Umbilical cord (tissue), 2 donors: Measurements from ENCODE around the gene STK4. TPM values are rescaled to one million over a fixed set of nuclear protein-coding genes. Genes with fewer than 3 reads are reported as not detected.
"Not testable (repeated sequence)": the region's sequence is repeated elsewhere in the genome, so short reads cannot be mapped to it uniquely, and the experiment has no call there.

Experiments
- DNase-seq: peaks from one replicate; pipeline ENCODE4 v3.0.0-alpha.2; 2015; ENCODE audit warnings: low spot score
- total RNA-seq: library from RNA; depleted of rRNA; stranded (reverse); fragments of >200 nt; gene quantifications from one replicate; pipeline ENCODE4 v1.2.3, GENCODE V29; 2014; ENCODE audit warnings: low replicate concordance; ENCODE audit not compliant: insufficient read depth

The STK4 gene
- total RNA-seq, 1 donor from 2014 or later = 34.4 TPM

DNA sequence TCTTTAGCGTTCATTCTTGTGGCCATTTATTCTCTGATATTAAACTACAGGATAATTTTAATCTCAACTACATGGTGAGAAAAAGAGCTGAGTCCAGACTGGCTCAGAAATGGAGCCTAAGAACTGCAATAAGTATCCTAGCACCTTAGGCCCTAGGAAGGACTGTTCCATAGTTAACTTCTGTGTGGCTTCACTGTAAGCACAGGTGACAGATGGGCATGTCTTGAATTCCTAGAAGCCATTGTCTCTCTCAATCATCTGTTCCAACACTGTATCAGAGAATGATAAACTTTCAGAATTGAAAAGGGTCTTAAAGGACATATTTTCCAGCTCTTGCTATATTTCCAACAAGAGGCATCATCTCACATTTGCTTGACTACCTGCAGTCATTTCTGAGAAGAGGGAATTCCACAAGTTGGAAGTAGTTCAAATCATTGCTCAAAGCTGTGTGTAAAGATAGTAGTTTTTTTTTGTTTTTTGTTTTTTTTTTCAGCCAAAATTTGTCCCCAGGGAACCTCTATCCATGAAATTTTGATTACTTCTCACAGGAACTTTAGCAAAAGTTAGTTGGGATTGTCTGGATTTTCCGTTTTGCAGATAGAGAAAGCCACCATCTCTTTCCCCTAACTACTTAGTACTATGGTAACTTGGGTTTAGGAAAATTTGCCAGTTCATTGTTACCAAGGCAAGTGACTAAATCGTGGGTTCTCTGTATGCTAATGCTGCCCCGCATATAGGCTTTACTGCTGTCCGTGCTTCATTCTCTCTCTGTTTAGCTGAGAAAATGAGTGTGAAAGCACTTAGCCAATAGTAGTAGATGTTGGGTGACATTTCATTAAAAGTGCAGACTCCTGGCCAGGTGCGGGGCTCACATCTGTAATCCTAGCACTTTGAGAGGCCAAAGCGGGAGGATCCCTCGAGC lies 87.4 kb downstream of the STK4 start:
- no peak for DNase-seq

DNA sequence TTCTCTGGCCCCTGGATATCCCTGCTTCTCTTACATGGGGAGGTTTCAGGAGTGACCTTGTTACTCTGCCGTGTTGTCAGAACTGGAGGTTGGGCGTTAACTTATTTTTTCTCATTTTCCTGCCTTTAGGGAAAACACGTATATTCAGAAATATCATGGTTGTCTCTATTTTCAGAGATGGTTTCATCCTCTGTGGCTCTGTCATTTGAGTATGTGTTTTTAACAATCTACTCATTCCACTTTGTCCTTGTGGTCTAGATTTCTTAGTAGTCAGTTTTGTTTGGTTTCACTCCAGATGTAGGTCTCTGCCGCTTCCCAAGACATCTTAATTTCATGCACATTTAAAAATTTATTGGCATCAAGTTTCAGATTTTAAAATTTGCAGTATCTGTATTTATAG lies 88.7 kb downstream of the STK4 start:
- DNase-seq = no peak

DNA sequence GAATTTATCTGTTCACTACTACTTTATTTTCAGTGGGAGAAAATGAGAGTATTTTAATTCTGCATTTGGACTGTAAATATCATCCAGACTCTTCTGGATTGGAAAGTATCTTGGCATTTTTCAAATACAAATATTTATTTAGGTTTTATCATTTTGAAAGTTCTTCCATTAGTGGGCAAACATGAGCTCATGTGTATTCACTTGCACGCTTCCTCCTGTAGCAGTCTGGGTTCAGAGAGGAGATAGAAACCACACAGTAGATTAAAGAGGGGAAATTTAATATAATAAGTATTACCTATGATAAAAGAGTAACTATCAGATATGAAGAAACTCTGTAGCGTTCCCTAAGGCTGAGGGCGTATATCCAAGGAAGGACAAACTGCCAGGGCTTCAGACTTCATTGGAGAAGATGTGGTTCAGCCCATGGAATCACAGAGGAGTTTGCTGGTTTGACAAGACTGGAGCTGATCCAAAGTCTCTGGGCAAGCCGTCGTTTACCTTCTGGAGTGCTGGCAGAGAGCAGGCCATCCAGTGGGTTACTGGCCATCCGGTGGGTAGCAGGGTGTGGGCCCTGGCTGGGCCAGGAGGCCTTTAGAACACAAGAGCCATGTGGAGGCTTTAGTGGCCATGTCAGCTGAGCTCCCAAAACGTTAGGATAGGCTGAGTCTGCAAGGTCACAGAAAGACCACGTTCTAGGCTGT lies 90.3 kb downstream of the STK4 start:
- DNase-seq = no peak

DNA sequence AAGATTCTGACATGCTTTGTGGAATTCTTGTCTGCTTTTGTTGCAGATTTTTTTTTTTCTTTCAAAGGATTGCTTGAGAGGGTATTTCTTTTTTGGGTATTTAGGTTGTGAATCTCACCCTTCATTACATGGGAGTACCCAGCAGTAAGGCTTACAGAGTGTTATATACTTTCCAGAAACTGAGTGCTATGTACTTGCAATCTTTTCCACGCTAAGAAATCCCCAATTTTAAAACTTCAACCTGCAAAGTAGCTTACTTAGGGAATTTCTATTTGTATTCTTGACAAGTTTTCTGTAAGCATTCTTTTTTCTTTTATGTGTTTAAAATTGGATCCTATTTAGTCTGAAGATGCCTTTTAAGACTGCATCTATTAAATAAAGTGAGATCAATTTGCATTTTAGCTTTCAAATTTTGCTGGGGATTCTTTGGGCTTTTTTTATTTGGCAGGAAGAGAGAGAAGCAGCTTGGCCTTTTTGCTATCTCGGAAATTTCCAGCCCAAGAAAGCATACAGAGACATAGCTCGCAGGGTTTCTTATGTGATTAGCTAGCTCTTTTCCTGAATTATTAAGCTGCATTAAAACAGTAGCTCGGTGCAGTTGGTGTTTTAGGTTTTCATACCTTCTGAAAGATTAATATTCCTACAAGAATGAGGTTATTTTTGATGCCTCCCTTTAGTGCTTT lies 92.0 kb downstream of the STK4 start:
- DNase-seq = no peak

DNA sequence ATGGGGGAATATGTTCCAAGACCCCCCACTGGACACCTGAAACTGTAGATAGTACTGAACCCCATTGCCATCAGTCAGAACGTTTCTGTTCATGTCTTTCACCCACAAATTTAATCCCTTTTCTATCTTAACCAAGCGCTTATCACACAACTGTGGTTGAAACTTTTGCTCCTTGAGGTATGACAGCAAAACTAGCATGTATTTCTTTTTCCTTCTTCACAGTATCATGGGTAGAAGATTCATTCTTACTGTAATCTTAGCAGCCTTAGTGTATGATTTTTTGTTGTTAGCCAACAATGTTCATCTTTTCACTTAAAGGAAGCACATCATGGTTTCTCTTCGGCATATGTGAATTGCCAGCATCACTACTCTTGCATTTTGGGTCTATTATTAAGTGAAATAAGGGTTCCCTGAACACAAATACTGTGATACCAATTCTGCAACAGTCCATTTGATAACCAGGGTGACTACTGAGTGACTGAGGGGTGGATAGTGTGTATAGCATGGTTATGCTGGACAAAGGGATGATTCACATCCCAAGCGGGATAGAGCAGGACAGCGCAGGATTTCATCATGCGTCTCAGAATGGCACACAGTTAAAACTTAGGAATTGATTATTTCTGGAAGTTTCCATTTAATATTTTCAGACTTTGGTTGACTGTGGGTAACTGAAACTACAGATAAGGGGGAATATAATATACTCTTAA lies 92.9 kb downstream of the STK4 start:
- no peak for DNase-seq

DNA sequence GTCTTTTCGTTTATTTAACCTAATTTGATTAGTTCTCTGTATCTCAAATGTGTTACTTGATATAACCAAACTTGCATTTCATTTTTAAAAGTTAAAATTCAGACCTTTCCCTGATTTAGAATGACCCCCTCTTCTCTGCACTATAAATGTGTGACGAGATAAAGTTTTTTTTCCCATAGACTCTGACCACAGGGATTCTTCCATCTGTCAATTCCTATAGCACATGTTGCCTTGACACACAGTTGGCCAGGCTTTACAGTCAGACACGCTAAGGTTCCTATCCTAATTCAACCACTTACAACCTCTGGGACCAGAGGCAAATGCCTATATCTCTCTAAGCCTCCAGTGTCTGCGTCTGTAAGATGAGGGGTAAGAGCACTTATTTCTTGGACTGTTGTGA lies 94.0 kb downstream of the STK4 start:
- DNase-seq = no peak

DNA sequence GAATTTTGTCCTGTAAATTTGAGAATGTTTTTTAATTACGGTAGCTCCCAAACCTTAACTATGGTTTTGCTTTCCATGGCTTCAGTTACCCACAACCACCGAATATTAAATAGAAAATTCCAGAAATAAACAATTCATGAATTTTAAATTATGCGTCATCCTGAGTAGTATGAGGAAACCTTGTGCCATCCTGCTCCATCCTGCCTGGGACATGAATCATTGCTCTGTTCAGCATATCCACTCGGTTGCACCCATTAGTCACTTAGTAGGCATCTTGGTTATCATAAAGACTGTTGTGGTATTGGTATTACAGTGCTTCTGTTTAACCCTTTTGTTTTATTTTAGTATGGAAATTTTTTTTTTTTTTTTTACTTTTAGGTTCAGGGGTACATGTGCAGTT lies 94.9 kb downstream of the STK4 start:
- DNase-seq = no peak

DNA sequence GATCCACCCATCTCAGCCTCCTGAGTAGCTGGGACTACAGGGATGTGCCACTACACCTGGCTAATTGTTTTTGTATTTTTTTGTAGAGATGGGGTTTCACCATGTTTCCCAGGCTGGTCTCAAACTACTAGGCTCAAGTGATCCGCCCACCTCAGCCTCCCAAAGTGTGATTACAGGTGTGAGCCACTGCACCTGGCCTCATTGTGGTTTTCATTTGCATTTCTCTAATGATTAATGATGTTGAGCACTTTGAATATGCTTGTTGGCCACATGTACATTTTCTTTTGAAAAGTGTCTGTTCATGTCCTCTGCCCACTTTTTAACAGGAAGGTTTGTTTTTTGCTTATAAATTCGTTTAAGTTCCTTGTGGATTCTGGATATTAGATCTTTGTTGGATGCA lies 96.8 kb downstream of the STK4 start:
- not testable (repeated sequence) for DNase-seq

DNA sequence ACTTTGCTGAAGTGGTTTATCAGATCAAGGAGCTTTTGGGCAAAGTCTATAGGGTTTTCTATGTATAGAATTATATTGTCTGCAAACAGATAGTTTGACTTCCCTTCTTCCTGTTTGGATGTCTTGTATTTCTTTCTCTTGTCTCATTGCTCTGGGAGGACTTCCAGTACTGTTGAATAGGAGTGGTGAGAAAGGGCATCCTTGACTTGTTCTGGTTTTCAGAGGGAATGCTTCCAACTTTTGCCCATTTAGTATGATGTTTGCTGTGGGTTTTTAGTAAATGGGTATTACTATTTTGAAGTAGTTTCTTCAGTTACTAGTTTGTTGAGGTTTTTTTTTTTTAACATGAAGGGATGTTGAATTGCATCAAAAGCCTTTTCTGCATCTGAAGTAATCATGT lies 98.5 kb downstream of the STK4 start:
- DNase-seq = no peak

DNA sequence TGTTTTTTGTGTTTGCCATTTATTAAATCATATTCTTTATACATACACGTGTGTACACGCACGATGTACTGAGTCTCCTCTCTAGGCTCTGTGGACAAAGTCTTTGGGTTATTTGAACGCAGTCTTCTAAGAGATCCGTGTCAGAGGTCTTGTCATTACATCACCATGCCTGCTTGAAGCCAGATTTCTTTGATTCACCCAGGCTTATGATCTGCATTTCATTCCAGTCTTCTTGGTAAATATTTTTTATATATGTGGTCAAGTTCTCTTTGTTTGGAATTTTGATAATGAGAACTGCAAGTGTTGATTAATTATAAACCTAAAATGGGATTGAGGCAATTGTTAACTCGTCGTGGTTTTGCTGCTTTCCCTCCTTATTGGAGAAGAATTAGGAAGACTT lies 100.1 kb downstream of the STK4 start:
- no peak for DNase-seq

DNA sequence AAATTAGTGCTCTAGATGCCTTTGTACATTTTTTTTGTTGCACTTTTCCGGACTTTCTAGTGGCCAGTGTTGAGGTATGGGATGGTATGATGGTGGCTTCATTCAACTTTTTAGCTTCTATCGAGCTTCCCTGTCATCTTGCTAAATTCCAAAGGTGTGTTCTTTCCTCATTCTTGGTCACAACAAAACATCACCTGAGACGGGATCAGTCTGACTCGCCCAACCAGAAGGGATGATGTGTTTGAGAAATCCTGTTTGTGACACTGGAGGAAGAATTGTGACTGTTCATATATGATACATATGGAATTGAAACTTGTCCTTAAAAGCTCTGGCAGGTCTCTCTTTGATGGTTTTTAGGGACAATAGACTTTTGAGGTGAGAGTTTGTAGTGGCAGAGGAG lies 100.8 kb downstream of the STK4 start:
- DNase-seq = no peak

DNA sequence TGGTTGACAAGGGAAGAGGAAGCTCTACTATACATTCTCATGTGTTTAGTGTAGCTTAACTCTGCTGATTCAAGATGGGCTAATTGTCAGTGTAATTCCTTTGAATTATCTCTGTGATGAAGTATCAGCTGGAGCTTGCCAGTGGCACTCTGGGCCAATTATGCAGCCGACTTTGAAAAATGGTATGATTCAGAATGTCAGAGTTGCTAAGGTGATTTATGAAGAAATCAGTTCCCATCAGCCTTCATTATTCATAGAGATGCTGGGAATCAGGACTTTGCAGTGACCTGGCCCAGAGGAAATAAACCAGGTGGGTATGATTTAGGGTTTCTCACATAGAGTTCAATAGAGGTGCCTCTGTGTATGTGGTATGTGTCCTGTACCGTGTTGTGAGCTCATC lies 101.2 kb downstream of the STK4 start:
- DNase-seq = no peak

DNA sequence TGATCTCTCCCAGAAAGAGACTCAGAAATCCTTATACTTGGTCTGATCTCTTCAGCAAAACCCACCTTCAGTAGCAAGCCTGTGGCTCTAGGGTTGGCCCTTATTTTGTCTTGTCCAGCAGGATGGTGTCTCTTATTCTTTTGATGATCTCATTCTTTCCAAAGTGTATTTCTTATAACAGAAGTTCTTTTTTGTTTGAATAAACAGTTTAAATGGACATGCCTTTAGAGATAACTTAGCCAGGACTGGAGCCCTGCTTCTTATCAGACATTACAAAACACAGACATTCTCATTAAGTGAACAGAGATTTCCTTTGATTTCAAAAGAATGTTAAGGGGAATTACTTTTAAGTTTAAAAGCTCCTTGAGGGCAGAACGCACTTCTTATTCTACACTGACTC lies 102.9 kb downstream of the STK4 start:
- peak; percentile 69 for DNase-seq

DNA sequence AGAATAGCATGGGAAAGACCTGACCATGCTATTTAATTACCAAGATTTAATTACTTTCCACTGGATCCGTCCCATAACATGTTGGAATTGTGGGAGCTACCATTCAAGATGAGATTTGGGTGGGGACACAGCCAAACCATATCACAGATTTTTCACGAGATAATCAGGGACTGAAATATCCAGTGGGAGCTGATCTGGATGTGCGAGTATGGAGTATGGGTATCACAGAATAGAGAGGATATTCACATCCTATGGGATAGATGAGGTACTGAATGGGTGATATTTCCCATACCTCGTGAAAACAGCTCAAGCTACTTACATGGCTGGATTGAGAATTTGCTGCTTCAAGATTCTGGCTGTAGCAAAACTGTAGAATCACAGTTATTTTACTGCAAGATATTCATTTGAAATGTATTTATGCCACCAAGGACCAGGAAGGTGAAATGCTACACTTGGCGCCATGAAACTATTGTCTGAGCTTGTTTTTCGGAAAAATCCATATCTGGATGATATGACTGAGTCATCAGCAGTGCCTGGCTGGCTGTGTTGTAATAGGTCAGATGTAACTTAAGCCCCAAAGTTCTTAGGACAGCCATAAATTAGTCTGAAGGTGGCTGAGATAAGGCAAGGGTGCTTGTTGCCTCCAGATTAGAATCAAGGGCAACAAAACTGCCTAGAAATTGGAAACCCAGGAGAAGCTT lies 104.8 kb downstream of the STK4 start:
- peak; percentile 15 for DNase-seq

DNA sequence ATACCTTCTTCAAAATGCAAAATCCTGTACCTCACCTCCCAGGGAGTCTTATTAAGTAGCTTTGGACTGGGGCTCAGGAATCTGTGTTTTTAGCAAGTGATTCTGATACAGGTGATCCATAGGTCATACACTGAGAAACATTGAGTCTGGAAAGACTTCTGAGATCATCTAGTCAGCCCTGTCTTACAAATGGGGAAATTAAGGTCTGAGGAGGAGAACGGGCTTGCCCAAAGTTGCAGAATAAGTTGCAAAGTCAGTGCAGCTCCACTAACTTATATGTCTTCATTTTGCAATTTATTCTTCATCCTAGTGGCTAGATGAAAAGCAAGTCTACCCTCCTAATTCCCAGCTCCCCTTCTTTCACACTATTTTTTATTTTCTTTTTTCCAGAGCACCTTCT lies 105.8 kb downstream of the STK4 start:
- DNase-seq = no peak

DNA sequence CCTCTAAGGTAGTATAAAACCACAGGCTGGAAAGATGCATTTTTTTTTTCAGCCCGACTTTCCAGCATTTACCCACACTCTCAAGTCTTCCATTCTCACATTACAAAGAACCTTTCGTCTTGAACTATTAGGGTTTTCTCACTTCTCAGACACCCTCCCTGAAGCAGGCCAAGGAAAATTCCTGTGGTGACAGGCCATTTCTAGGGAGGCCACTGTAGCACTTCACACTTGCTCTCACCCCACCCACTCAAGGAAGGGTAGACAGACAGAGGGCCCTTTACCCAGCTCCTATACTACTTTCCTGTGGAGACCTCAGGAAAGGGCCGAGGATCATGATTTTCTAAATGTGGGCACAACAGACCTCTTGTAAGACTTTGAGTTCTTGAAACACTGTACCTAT lies 106.9 kb downstream of the STK4 start:
- DNase-seq = no peak

DNA sequence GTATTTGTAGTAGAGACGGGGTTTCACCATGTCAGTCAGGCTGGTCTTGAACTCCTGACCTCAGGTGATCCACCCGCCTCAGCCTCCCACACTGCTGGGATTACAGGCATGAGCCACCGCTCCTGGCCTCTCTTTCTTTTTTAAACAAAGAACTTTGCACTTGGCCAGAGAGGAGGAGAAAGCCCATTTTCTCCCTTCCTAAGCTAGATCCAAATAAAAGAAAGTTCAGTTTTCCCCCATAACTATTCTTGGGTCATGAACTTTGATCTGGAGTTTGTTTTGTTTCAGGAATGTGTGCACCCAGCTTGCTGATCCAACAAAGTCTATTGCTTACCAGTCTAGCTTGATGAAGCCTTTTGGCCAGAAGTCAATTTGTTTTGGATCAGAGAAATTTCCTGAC lies 111.2 kb downstream of the STK4 start:
- no peak for DNase-seq

DNA sequence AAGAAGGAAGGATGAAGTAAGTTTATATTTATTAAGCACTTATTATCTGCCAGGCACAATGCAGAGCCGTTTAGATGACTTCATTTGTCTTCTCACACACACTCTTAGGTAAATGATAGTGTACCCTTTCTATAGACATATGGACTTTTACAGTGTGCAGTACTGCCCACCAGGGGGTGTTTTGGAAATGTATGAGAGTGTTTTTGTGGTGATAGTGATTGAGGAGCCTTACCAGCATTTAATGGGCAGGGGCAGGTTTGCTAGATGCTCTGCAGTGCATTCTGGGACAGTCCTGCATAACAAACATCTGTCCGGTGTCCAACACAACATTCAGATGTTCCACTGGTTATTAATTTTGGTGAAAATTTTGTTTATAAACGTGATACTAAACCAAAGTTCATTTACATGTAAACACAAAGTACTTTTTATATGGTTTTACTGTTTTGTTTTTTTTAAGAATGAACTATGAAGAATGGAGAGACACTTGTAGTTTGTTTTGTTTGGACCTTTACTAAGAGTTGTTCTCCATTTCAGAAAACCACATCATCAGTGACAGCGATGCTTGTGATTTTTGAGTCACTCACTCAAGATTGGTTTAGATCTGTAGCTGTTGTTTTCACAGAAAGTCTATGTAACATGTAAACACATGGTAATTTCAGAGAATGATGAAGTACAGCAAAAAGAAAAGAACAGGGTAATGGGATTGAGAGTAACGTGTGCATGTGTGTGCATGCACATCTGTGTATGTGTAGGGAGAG lies 114.7 kb downstream of the STK4 start:
- DNase-seq = no peak

DNA sequence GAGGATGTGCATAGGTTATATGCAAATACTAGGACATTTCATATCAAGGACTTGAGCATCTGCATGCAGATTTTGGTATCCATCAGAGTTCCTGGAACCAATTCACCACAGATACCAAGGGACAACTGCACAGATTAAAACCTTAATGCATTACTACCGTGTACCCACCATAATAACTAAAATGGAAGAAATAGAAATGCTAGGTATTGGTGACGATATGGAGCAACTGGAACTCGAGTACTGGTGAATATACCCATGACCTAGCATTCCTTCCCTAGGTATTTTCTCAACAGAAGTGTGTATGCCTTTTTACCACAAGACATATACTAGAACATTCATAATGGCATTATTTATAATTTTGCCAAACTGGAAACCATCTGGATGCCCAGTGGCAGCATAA lies 116.2 kb downstream of the STK4 start:
- no peak for DNase-seq

DNA sequence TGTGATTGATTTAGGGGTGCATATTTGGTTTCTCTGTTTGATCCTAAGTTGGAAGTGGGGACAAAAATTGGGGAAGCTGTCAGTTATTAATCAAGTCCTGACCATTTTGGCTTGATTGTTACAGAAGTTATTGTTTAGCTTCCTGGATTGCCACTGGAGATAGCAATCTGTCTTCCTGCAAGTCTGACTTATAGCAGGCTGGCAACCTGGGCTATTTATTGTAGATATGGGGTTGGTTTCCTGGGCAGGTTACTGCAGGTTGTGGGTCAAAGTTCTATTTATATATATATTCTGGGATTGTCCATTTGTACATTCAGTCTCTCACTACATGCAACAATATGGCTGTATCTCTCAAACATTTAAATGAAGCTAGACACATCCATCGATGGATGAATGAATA lies 116.8 kb downstream of the STK4 start:
- DNase-seq = no peak

DNA sequence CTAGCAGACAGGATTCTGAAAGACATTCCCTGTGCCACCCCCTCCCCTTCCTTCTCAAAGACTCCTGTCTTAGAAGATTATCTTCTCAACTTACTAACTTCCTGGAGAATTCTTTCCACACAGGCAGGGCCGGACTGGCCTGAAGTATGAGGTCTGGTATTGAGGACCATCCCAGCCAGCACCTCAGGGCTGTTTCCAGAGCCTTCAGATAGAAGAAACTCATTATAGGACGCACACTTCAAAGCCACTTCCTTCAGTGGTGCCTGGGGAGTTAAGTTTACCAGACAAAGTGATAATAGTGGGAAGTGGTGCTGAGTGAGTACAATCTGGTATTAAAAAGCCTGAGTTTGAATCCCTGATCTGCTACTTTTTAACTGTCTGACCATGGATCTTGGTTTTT lies 119.0 kb downstream of the STK4 start:
- no peak for DNase-seq
